HEK293 (cell line): ENCODE results near the gene TNFSF12.

Experiments
- CTCF ChIA-PET: fragments of 350-600 bp; formaldehyde crosslinking; extraction: SDS; loops from one replicate; lab custom pipeline; 2021; ENCODE audit warnings: antibody characterized with exemption; lab: Yijun Ruan, JAX
- POLR2A ChIA-PET: fragments of 300-600 bp; formaldehyde crosslinking; extraction: SDS; loops from one replicate; lab custom pipeline; 2020; ENCODE audit warnings: antibody characterized with exemption, inconsistent platforms; lab: Yijun Ruan, JAX
- H3K27ac ChIP-seq: fragments of 200-500 bp; sonication (Bioruptor generic); 2 replicates; pipeline ENCODE4 v1.5.1; 2014; ENCODE audit warnings: low read depth, low read length, control low read depth, inconsistent platforms; ENCODE audit errors: extremely low read depth
- H3K36me3 ChIP-seq, 2 experiments: fragments of 200-500 bp in 1 of 2; sonication (Bioruptor generic) in 1 of 2; 1 replicate in 1 of 2; 2 replicates in 1 of 2; pipeline ENCODE4 v1.5.1; 2014 to 2017; ENCODE audit warnings: inconsistent platforms in 2 of 2, low read length in 2 of 2; ENCODE audit not compliant: control insufficient read depth in 2 of 2, insufficient read depth in 1 of 2
- H3K4me1 ChIP-seq: fragments of 200-500 bp; sonication (Bioruptor generic); 2 replicates; pipeline ENCODE4 v1.5.1; 2014; ENCODE audit warnings: mild to moderate bottlenecking, low read length, inconsistent platforms; ENCODE audit not compliant: control insufficient read depth, insufficient read depth
- H3K4me3 ChIP-seq: 2 replicates; pipeline ENCODE4 v1.5.1; 2011; ENCODE audit warnings: low read depth, mild to moderate bottlenecking, control low read depth, low read length, moderate library complexity
- H3K9me3 ChIP-seq: fragments of 200-500 bp; sonication (Bioruptor generic); 2 replicates; pipeline ENCODE4 v1.5.1; 2014; ENCODE audit warnings: low read depth, low read length, inconsistent platforms; ENCODE audit not compliant: control insufficient read depth, insufficient read depth
- BCL11A ChIP-seq: fragments of 450-650 bp; formaldehyde crosslinking; IDR thresholded peaks from 2 replicates; pipeline ENCODE4 v1.5.1; 2016; ENCODE audit warnings: low read depth, missing biosample characterization, missing genetic modification characterization
- GLI2 ChIP-seq: fragments of 450-650 bp; formaldehyde crosslinking; IDR thresholded peaks from 2 replicates; pipeline ENCODE4; 2017; ENCODE audit warnings: missing biosample characterization, missing genetic modification characterization, low read depth, borderline replicate concordance
- GLIS2 ChIP-seq: fragments of 450-650 bp; formaldehyde crosslinking; IDR thresholded peaks from 2 replicates; pipeline ENCODE4 v1.5.1; 2016; ENCODE audit warnings: missing biosample characterization, missing genetic modification characterization
- KLF16 ChIP-seq: fragments of 450-650 bp; formaldehyde crosslinking; IDR thresholded peaks from 2 replicates; pipeline ENCODE4 v1.5.1; 2017; ENCODE audit warnings: missing biosample characterization, missing genetic modification characterization
- KLF7 ChIP-seq: fragments of 450-650 bp; formaldehyde crosslinking; IDR thresholded peaks from 2 replicates; pipeline ENCODE4 v1.5.1; 2016; ENCODE audit warnings: missing biosample characterization, missing genetic modification characterization, borderline replicate concordance
- REST ChIP-seq: fragments of 450-650 bp; formaldehyde crosslinking; IDR thresholded peaks from 2 replicates; pipeline ENCODE4 v1.5.1; 2016; ENCODE audit warnings: missing biosample characterization, missing genetic modification characterization
- SCRT1 ChIP-seq: fragments of 450-650 bp; formaldehyde crosslinking; IDR thresholded peaks from 2 replicates; pipeline ENCODE4 v1.5.1; 2016; ENCODE audit warnings: missing biosample characterization, missing genetic modification characterization, borderline replicate concordance
- ZBTB10 ChIP-seq: fragments of 450-650 bp; formaldehyde crosslinking; IDR thresholded peaks from 2 replicates; pipeline ENCODE4 v1.5.1; 2016; ENCODE audit warnings: missing biosample characterization, missing genetic modification characterization
- ZEB2 ChIP-seq: fragments of 450-650 bp; formaldehyde crosslinking; IDR thresholded peaks from 2 replicates; pipeline ENCODE4 v1.5.1; 2016; ENCODE audit warnings: missing biosample characterization, missing genetic modification characterization
- ZFP3 ChIP-seq: fragments of 450-650 bp; formaldehyde crosslinking; IDR thresholded peaks from 2 replicates; pipeline ENCODE4 v1.5.1; 2016; ENCODE audit warnings: low read depth, missing biosample characterization, missing genetic modification characterization
- ZFP41 ChIP-seq: fragments of 450-650 bp; formaldehyde crosslinking; IDR thresholded peaks from 2 replicates; pipeline ENCODE4 v1.5.1; 2016; ENCODE audit warnings: missing biosample characterization, missing genetic modification characterization, borderline replicate concordance
- ZNF133 ChIP-seq: fragments of 450-650 bp; formaldehyde crosslinking; IDR thresholded peaks from 2 replicates; pipeline ENCODE4 v1.5.1; 2016; ENCODE audit warnings: missing biosample characterization, missing genetic modification characterization
- ZNF184 ChIP-seq: fragments of 450-650 bp; IDR thresholded peaks from 2 replicates; pipeline ENCODE4 v1.5.1; 2018; ENCODE audit warnings: missing biosample characterization, mild to moderate bottlenecking, missing genetic modification characterization
- ZNF266 ChIP-seq: fragments of 450-650 bp; formaldehyde crosslinking; IDR thresholded peaks from 2 replicates; pipeline ENCODE4 v1.5.1; 2016; ENCODE audit warnings: missing biosample characterization, missing genetic modification characterization, low read depth
- ZNF398 ChIP-seq: fragments of 450-650 bp; formaldehyde crosslinking; IDR thresholded peaks from 2 replicates; pipeline ENCODE4 v1.5.1; 2017; ENCODE audit warnings: missing biosample characterization, missing genetic modification characterization
- ZNF521 ChIP-seq: fragments of 450-650 bp; formaldehyde crosslinking; IDR thresholded peaks from 2 replicates; pipeline ENCODE4 v1.5.1; 2017; ENCODE audit warnings: missing biosample characterization, mild to moderate bottlenecking, missing genetic modification characterization
- ZNF600 ChIP-seq: fragments of 450-650 bp; formaldehyde crosslinking; IDR thresholded peaks from 2 replicates; pipeline ENCODE4 v1.5.1; 2016; ENCODE audit warnings: missing biosample characterization, missing genetic modification characterization
- ZNF639 ChIP-seq: fragments of 450-650 bp; formaldehyde crosslinking; IDR thresholded peaks from 2 replicates; pipeline ENCODE4 v1.5.1; 2016; ENCODE audit warnings: missing biosample characterization, missing genetic modification characterization

TNFSF12 gene

GRCh38 chr17:7590743-7591142 lies 41.9 kb downstream of the TNFSF12 start:
- POLR2A ChIA-PET, result interaction anchor here (0.6 to 3.1 kb wide), 5 partner anchors 8 to 310 kb away, joined by 3 to 18 read pairs (median 3); partner anchors contain the start of gene CD68
- H3K36me3 ChIP-seq, result peaks cover 47 to 96% of the 10 kb centered on the region in 2 experiments
- no peak overlapping the region for H3K4me3 ChIP-seq
- TF ChIP-seq BCL11A (tag by site-specific recombination), result no peak
- 0 out of 2 replicates have a peak, but pooled peaks have one; percentile 42 for TF ChIP-seq ZNF600
- TF ChIP-seq, all 188 proteins: peak for 1
- CTCF ChIA-PET, result interaction anchor here (0.9 to 1.3 kb wide), 2 partner anchors 10 to 76 kb away, joined by 4 to 8 read pairs; no protein-coding TSS in a partner anchor
- H3K4me1 ChIP-seq, result no peaks in the 10 kb centered on the region; the same call in 1 of the 2 replicates
- peak overlapping the region; percentile 8; the same call in 1 of the 2 replicates for H3K27ac ChIP-seq
- H3K9me3 ChIP-seq, result no peaks in the 10 kb centered on the region

GRCh38 chr17:7591596-7591995 lies 42.7 kb downstream of the TNFSF12 start:
- Histone ChIP-seq H3K27ac (peak overlapping the region; percentile 24; the same call in 1 of the 2 replicates), H3K36me3 (peaks cover 52 to 98% of the 10 kb centered on the region in 2 experiments), H3K9me3 (no peaks in the 10 kb centered on the region), H3K4me3 (no peak overlapping the region), H3K4me1 (no peaks in the 10 kb centered on the region; the same call in 1 of the 2 replicates)
- POLR2A ChIA-PET, result interaction anchor here (0.9 to 1.3 kb wide), 5 partner anchors 8 to 95 kb away, joined by 3 to 5 read pairs (median 3); partner anchors contain the start of gene MPDU1
- TF ChIP-seq ZNF398 (tag by site-specific recombination), result peak; percentile 26; the same call in 1 of the 2 replicates
- peak; percentile 33; the same call in 1 of the 2 replicates for TF ChIP-seq GLIS2
- TF ChIP-seq ZFP41 (tag by site-specific recombination), result no peak
- TF ChIP-seq, all 188 proteins: peak for 2
- CTCF ChIA-PET, result interaction anchor here (0.6 to 1.3 kb wide), 3 partner anchors 9 to 94 kb away, joined by 3 to 8 read pairs (median 3); no protein-coding TSS in a partner anchor

- CTCF ChIA-PET, result interaction anchor here (0.7 kb wide), 1 partner anchor 94 kb away, joined by 3 read pairs; no protein-coding TSS in a partner anchor
- H3K36me3 ChIP-seq, result peaks cover 61 to 98% of the 10 kb centered on the region in 2 experiments
- H3K9me3 ChIP-seq, result no peaks in the 10 kb centered on the region
- no peak overlapping the region for H3K4me3 ChIP-seq
- no peaks in the 10 kb centered on the region; the same call in 1 of the 2 replicates for H3K4me1 ChIP-seq
- POLR2A ChIA-PET, result interaction anchor here (1.3 to 3.0 kb wide), 4 partner anchors 9 to 95 kb away, joined by 3 to 9 read pairs (median 6); partner anchors contain the start of genes FXR2, MPDU1 and TP53
- no peak overlapping the region for H3K27ac ChIP-seq
- TF ChIP-seq GLI2, result no peak
- no peak for TF ChIP-seq KLF16
- no peak for TF ChIP-seq ZNF639 (tag by site-specific recombination)
- TF ChIP-seq ZNF184, result no peak
- no peak for TF ChIP-seq ZBTB10 (tag by site-specific recombination)
- TF ChIP-seq ZFP3 (tag by site-specific recombination), result no peak
- TF ChIP-seq REST (tag by site-specific recombination), result no peak
- no peak for TF ChIP-seq ZNF266 (tag by site-specific recombination)
- TF ChIP-seq ZEB2 (tag by site-specific recombination), result no peak
- TF ChIP-seq ZNF521 (tag by site-specific recombination), result no peak
- TF ChIP-seq SCRT1, result no peak
- TF ChIP-seq KLF7, result no peak
- TF ChIP-seq ZNF133 (tag by site-specific recombination), result no peak
These were observed 43.7 kb downstream of the TNFSF12 start for GRCh38 chr17:7592422-7593021.
